K562 (cell line): ENCODE measurements around the gene UROD. TPM values are rescaled to one million over a fixed set of nuclear protein-coding genes. Genes with fewer than 3 reads are reported as not detected.

Experiments used
- FOXP1 ChIP-seq: sonication (generic); formaldehyde crosslinking; IDR thresholded peaks from 2 replicates; pipeline ENCODE4 v1.8.0; 2022; ENCODE audit warnings: mild to moderate bottlenecking, missing genetic modification reagents
- HNRNPL ChIP-seq: fragments of 200-400 bp; formaldehyde crosslinking; IDR thresholded peaks from 2 replicates; pipeline ENCODE4 v1.6.1; 2017; ENCODE audit warnings: low read depth, mild to moderate bottlenecking, low read length
- SIX5 ChIP-seq, 2 experiments: IDR thresholded peaks; 2 replicates each; pipeline ENCODE4 v1.6.1; 2011; ENCODE audit warnings: low read length in 2 of 2, borderline replicate concordance in 1 of 2, low read depth in 1 of 2, mild to moderate bottlenecking in 1 of 2, moderate library complexity in 1 of 2; ENCODE audit not compliant: insufficient read depth in 1 of 2
- SMAD4 ChIP-seq: fragments of 250-450 bp; sonication (Bioruptor Pico); conservative IDR thresholded peaks from 2 replicates; pipeline ENCODE4 v1.8.0; 2021; ENCODE audit warnings: inconsistent platforms, mild to moderate bottlenecking, moderate library complexity
- ZNF263 ChIP-seq: sonication (generic); formaldehyde crosslinking; IDR thresholded peaks from 2 replicates; pipeline ENCODE4 v1.8.0; 2022; ENCODE audit warnings: mild to moderate bottlenecking, missing genetic modification reagents, borderline replicate concordance
- polyA plus RNA-seq, 8 experiments: library from polyadenylated mRNA; depleted of rRNA in 4 of 8; stranded (reverse) in 5 of 8; unstranded in 3 of 8; fragments of >200 nt; fragmentation: Nextera tagmentation in 2 of 8; fragmentation: Illumina TruSeq in 1 of 8; extraction: Ambion mirVana in 2 of 8; extraction: Trizol in 1 of 8; gene quantifications; 2 replicates each; pipeline versions ENCODE4 v1.2.1 to v1.2.3, GENCODE V29; 2011 to 2014; ENCODE audit warnings: inconsistent platforms in 1 of 8, missing spikeins in 1 of 8
- total RNA-seq, 7 experiments: library from RNA; depleted of rRNA in 6 of 7; stranded (reverse); fragments of >200 nt in 6 of 7; fragmentation: Illumina TruSeq in 2 of 7; extraction: Trizol in 2 of 7; gene quantifications; 2 replicates each; pipeline versions ENCODE4 v1.2.1 to v1.2.3, GENCODE V29; 2011 to 2021; ENCODE audit warnings: low replicate concordance in 1 of 7
- TF ChIP-seq, protein P1 (sequence below), 3 experiments: IDR thresholded peaks in 2 of 3; conservative IDR thresholded peaks in 1 of 3; 2 replicates each; pipeline ENCODE4 v1.5.1; 2011 to 2012; ENCODE audit warnings: low read length in 3 of 3, mild to moderate bottlenecking in 3 of 3, control low read depth in 2 of 3, improper control_type of control experiment in 1 of 3, inconsistent platforms in 1 of 3, low read depth in 1 of 3, mixed read lengths in 1 of 3, moderate library complexity in 1 of 3; ENCODE audit not compliant: insufficient read depth in 2 of 3
- TF ChIP-seq, protein P2 (sequence below), 2 experiments: IDR thresholded peaks; 2 replicates each; pipeline ENCODE4 v1.6.1; 2011; ENCODE audit warnings: borderline replicate concordance in 1 of 2, control low read depth in 1 of 2, low read depth in 1 of 2, low read length in 1 of 2, mild to moderate bottlenecking in 1 of 2, mixed read lengths in 1 of 2, moderate library complexity in 1 of 2; ENCODE audit not compliant: insufficient read depth in 1 of 2, insufficient read length in 1 of 2, poor library complexity in 1 of 2, severe bottlenecking in 1 of 2; ENCODE audit errors: extremely low read depth in 1 of 2
- TF ChIP-seq, protein P3 (sequence below): sonication (generic); formaldehyde crosslinking; IDR thresholded peaks from 2 replicates; pipeline ENCODE4 v1.8.1; 2023; ENCODE audit warnings: mild to moderate bottlenecking, missing genetic modification reagents
- TF ChIP-seq, protein P4 (sequence below): fragments of 450-650 bp; IDR thresholded peaks from 2 replicates; pipeline ENCODE4 v1.6.1; 2018; ENCODE audit not compliant: partially characterized antibody
- TF ChIP-seq, protein P5 (sequence below), 3 experiments: fragments of 200-800 bp in 1 of 3; sonication (Bioruptor generic) in 1 of 3; sonication (generic) in 1 of 3; formaldehyde crosslinking in 1 of 3; IDR thresholded peaks; 2 replicates each; pipeline versions ENCODE4 v1.6.1 to v1.8.0; 2016 to 2022; ENCODE audit warnings: mild to moderate bottlenecking in 2 of 3, missing compliant biosample characterization in 2 of 3, missing genetic modification characterization in 2 of 3, missing genetic modification reagents in 1 of 3
- TF ChIP-seq, protein P6 (sequence below): fragments of 450-650 bp; formaldehyde crosslinking; IDR thresholded peaks from 2 replicates; pipeline ENCODE4 v1.4.0; 2020; ENCODE audit warnings: mild to moderate bottlenecking, moderate library complexity

The UROD gene
- total and polyA plus RNA-seq, 9 of the 15 experiments (the other 6 are each of a cell fraction or from before 2014, with no cell fraction given): 533 to 2,933 (median 1,100) TPM

DNA sequence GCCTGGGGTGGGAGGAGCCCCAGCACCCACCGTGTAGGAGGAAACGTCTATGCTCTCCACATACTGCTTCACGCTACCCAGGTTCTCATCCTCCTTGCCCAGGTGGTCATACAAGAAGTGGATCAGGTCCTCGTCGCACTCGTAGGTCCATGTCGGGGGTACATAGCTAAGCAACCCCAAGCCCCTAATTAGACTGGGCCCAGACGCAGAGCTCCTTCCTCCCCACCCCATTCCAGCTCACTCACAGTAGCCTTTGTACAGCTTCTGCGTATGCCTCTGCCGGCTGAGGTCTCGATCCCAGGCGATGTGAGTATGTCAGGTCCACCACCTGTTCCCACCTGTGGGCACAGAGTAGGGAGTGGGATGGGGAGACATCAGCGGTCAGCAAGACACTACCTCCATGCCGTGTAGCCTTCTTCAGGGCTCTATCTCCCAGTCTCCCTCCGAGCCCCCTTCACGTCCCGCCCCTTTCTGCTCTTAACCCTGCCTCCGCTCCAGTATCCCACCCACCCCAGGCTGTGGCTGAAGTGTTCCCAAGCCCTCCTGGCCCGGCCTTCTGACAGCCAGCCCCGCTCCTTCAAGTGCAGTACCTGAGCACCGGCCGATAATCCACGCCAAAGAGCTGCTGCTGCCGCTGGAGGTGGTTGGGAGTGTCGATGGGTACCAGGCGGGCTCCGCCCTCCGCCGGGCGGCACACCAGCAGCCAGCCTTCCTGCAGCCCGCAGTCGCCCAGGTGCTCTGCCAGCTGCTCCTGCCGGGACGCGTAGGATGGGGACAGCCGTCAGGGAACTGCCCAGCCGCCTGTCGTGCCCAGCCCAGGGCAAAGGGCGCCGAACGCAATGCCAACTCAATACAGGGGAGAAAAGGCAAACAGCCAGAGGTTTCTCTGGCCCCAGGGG lies 1.8 kb upstream of the UROD start (continued):
- TF ChIP-seq, protein P1, sequence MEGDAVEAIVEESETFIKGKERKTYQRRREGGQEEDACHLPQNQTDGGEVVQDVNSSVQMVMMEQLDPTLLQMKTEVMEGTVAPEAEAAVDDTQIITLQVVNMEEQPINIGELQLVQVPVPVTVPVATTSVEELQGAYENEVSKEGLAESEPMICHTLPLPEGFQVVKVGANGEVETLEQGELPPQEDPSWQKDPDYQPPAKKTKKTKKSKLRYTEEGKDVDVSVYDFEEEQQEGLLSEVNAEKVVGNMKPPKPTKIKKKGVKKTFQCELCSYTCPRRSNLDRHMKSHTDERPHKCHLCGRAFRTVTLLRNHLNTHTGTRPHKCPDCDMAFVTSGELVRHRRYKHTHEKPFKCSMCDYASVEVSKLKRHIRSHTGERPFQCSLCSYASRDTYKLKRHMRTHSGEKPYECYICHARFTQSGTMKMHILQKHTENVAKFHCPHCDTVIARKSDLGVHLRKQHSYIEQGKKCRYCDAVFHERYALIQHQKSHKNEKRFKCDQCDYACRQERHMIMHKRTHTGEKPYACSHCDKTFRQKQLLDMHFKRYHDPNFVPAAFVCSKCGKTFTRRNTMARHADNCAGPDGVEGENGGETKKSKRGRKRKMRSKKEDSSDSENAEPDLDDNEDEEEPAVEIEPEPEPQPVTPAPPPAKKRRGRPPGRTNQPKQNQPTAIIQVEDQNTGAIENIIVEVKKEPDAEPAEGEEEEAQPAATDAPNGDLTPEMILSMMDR (IDR thresholded peaks at IDR 0.05 in 2 of 3, conservative IDR thresholded peaks at IDR 0.05 in 1 of 3; ENCODE audit: insufficient read depth in 2 of 3, low read depth in 1 of 3, low read length in 3 of 3): no peak
- 0 out of 2 replicates have a peak, but pooled peaks have one; percentile 12 for TF ChIP-seq HNRNPL
- TF ChIP-seq, protein P2, sequence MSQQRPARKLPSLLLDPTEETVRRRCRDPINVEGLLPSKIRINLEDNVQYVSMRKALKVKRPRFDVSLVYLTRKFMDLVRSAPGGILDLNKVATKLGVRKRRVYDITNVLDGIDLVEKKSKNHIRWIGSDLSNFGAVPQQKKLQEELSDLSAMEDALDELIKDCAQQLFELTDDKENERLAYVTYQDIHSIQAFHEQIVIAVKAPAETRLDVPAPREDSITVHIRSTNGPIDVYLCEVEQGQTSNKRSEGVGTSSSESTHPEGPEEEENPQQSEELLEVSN (IDR thresholded peaks at IDR 0.05; ENCODE audit: borderline replicate concordance in 1 of 2, extremely low read depth in 1 of 2, insufficient read depth in 1 of 2, insufficient read length in 1 of 2, low read depth in 1 of 2, low read length in 1 of 2, poor library complexity in 1 of 2, severe bottlenecking in 1 of 2): peak in 1 of 2 experiments; percentile 4
- no peak for TF ChIP-seq FOXP1 (CRISPR knock-in tag)
- TF ChIP-seq, protein P3, sequence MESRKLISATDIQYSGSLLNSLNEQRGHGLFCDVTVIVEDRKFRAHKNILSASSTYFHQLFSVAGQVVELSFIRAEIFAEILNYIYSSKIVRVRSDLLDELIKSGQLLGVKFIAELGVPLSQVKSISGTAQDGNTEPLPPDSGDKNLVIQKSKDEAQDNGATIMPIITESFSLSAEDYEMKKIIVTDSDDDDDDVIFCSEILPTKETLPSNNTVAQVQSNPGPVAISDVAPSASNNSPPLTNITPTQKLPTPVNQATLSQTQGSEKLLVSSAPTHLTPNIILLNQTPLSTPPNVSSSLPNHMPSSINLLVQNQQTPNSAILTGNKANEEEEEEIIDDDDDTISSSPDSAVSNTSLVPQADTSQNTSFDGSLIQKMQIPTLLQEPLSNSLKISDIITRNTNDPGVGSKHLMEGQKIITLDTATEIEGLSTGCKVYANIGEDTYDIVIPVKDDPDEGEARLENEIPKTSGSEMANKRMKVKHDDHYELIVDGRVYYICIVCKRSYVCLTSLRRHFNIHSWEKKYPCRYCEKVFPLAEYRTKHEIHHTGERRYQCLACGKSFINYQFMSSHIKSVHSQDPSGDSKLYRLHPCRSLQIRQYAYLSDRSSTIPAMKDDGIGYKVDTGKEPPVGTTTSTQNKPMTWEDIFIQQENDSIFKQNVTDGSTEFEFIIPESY: no peak
- TF ChIP-seq SIX5 (IDR thresholded peaks at IDR 0.05; ENCODE audit: borderline replicate concordance in 1 of 2, insufficient read depth in 1 of 2, low read depth in 1 of 2, low read length in 2 of 2): no peak
- TF ChIP-seq, protein P4, sequence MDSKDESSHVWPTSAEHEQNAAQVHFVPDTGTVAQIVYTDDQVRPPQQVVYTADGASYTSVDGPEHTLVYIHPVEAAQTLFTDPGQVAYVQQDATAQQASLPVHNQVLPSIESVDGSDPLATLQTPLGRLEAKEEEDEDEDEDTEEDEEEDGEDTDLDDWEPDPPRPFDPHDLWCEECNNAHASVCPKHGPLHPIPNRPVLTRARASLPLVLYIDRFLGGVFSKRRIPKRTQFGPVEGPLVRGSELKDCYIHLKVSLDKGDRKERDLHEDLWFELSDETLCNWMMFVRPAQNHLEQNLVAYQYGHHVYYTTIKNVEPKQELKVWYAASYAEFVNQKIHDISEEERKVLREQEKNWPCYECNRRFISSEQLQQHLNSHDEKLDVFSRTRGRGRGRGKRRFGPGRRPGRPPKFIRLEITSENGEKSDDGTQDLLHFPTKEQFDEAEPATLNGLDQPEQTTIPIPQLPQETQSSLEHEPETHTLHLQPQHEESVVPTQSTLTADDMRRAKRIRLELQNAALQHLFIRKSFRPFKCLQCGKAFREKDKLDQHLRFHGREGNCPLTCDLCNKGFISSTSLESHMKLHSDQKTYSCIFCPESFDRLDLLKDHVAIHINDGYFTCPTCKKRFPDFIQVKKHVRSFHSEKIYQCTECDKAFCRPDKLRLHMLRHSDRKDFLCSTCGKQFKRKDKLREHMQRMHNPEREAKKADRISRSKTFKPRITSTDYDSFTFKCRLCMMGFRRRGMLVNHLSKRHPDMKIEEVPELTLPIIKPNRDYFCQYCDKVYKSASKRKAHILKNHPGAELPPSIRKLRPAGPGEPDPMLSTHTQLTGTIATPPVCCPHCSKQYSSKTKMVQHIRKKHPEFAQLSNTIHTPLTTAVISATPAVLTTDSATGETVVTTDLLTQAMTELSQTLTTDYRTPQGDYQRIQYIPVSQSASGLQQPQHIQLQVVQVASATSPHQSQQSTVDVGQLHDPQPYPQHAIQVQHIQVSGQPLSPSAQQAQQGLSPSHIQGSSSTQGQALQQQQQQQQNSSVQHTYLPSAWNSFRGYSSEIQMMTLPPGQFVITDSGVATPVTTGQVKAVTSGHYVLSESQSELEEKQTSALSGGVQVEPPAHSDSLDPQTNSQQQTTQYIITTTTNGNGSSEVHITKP: no peak
- 0 out of 2 replicates have a peak, but pooled peaks have one; percentile 18 for TF ChIP-seq ZNF263
- TF ChIP-seq SMAD4 (CRISPR knock-in tag): no peak
- TF ChIP-seq, protein P5, sequence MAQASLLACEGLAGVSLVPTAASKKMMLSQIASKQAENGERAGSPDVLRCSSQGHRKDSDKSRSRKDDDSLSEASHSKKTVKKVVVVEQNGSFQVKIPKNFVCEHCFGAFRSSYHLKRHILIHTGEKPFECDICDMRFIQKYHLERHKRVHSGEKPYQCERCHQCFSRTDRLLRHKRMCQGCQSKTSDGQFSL (CRISPR knock-in tag; IDR thresholded peaks at IDR 0.05): 0 out of 2 replicates have a peak, but pooled peaks have one; percentile 43
- TF ChIP-seq, protein P5 (tag; IDR thresholded peaks at IDR 0.05): no peak
- TF ChIP-seq, protein P6, sequence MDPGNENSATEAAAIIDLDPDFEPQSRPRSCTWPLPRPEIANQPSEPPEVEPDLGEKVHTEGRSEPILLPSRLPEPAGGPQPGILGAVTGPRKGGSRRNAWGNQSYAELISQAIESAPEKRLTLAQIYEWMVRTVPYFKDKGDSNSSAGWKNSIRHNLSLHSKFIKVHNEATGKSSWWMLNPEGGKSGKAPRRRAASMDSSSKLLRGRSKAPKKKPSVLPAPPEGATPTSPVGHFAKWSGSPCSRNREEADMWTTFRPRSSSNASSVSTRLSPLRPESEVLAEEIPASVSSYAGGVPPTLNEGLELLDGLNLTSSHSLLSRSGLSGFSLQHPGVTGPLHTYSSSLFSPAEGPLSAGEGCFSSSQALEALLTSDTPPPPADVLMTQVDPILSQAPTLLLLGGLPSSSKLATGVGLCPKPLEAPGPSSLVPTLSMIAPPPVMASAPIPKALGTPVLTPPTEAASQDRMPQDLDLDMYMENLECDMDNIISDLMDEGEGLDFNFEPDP: no peak
